HUDEP-2 (cell line): ENCODE data around the gene MIS18A.

Source experiments
- DNase-seq, 76 experiments: peaks; one replicate each; lab custom pipeline; 2025; ENCODE audit not compliant: unreplicated experiment in 76 of 76; lab: John Stamatoyannopoulos, UW

Gene MIS18A

GRCh38 chr21:32256873-32257620 is 21.8 kb downstream of the MIS18A start:
- DNase-seq, result peak in 48 of 76 experiments; percentile 5 to 72 (median 41)

GRCh38 chr21:32256251-32256650 is 22.6 kb downstream of the MIS18A start:
- no peak for DNase-seq

GRCh38 chr21:32253215-32253641 is 25.6 kb downstream of the MIS18A start:
- DNase-seq, result no peak

GRCh38 chr21:32252136-32252535 is 26.7 kb downstream of the MIS18A start:
- no peak for DNase-seq

GRCh38 chr21:32249511-32250280 is 29.2 kb downstream of the MIS18A start:
- no peak for DNase-seq

GRCh38 chr21:32248571-32249461 is 30.0 kb downstream of the MIS18A start:
- DNase-seq, result no peak

GRCh38 chr21:32246571-32247140 is 32.2 kb downstream of the MIS18A start:
- no peak for DNase-seq

GRCh38 chr21:32245971-32246370 is 32.9 kb downstream of the MIS18A start:
- DNase-seq, result no peak

- no peak for DNase-seq
Measured at GRCh38 chr21:32240851-32241687, 37.8 kb downstream of the MIS18A start.

- DNase-seq, result no peak
Measured at GRCh38 chr21:32239551-32239950, 39.3 kb downstream of the MIS18A start.

GRCh38 chr21:32238063-32238462 is 40.8 kb downstream of the MIS18A start:
- DNase-seq, result no peak

- no peak for DNase-seq
Measured at GRCh38 chr21:32237021-32237420, 41.8 kb downstream of the MIS18A start.

GRCh38 chr21:32233722-32234301 is 45.0 kb downstream of the MIS18A start:
- DNase-seq, result no peak

GRCh38 chr21:32233055-32233546 is 45.7 kb downstream of the MIS18A start:
- no peak for DNase-seq

- DNase-seq, result no peak
Measured at GRCh38 chr21:32226444-32226843, 52.4 kb downstream of the MIS18A start.
